GM18517 (cell line): Measurements from ENCODE around the gene LBX2.
A peak's percentile ranks its signal among the peaks of the same experiment; 100 is the strongest.

Source experiments
- ATAC-seq: cut with Tn5 transposase; IDR thresholded peaks from one replicate; pipeline ENCODE4 v1.9.1; 2021; ENCODE audit warnings: mild to moderate bottlenecking, moderate library complexity; ENCODE audit not compliant: unreplicated experiment

LBX2 gene

GRCh38 chr2:74499267-74499939, at the start of gene LBX2:
Gene LBX2 (minus strand): TSS chr2:74499603. CDS start chr2:74499537, 66 bp downstream.
- ATAC-seq = no peak

DNA sequence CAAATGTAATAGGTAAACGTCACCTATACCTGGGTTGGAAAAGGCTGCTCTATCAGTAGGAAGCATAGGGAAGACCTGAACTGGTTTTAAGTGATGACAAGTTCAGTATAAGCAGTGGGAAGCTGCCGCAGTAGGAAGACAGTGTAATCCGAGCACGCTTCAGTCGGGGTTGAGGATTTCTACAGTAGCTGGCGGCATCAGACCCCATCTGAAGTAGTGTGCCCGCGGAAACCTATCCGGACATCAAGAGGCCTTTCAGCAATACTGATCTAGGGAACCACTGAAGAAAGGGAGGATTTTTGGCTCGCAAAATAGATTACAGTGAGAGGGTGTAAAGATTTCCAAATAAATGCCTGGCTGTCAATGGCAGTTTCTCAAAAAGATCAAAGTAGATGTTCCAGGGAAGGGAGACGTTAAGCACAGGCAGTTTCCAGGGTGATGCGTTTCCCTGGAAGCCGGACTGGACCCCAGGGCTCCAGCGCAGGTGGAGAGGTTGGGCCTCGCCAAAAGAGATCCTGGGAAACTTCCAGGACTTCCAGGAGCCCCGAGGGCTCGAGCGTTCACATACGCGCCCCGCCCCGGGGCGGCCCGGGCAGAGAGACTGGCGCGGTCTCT, 49.0 kb upstream of the LBX2 start:
- no peak for ATAC-seq

DNA sequence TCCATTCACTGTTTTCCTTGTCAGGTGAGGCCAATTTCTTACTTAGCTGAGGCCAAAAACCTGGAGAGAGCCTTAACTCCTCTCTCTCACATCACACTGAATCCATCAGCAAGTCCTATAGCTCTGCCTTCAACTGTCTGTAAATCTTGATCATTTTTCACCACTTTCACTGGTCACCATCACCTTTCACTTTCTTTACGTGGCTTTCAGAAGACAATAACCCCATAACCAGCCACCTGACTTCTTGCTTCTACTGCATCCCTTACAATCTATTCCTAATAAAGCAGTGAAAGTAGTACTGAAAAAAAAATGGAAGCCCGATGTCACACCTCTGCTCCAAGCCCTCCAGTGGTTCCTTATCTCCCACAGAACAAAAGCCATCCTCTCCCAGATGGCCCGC, 46.6 kb upstream of the LBX2 start:
- ATAC-seq = no peak

- no peak for ATAC-seq
These were observed 45.2 kb upstream of the LBX2 start for GRCh38 chr2:74544634-74545033.

GRCh38 chr2:74542978-74543377, 43.6 kb upstream of the LBX2 start:
- ATAC-seq = no peak

- ATAC-seq = no peak
These were observed 40.9 kb upstream of the LBX2 start for GRCh38 chr2:74540291-74540690.

DNA sequence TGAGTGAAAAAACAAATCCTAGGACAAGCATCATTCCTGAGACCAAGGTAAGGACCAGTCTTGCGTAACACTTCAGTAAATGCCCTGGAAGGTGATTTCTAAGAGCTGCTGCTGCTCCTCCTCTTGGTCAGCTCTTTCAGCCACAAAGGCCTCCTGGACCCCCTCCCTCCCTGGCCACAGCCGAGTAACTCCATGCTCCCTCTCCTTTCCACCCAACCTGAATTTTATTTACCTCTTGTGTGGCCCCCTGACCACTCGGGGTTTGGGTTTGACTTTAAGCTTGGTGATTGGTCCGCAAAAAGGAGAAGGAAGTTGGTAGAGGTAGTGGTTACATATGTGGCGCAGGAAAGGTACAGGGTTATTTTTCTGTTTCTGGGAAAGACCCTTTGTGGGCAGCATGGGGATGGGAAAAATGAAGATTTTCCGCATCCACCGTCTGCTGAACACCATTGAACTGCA, 39.5 kb upstream of the LBX2 start:
- no peak for ATAC-seq

GRCh38 chr2:74537140-74537539, 37.7 kb upstream of the LBX2 start:
- no peak for ATAC-seq

GRCh38 chr2:74536166-74536950, 37.0 kb upstream of the LBX2 start:
- no peak for ATAC-seq

DNA sequence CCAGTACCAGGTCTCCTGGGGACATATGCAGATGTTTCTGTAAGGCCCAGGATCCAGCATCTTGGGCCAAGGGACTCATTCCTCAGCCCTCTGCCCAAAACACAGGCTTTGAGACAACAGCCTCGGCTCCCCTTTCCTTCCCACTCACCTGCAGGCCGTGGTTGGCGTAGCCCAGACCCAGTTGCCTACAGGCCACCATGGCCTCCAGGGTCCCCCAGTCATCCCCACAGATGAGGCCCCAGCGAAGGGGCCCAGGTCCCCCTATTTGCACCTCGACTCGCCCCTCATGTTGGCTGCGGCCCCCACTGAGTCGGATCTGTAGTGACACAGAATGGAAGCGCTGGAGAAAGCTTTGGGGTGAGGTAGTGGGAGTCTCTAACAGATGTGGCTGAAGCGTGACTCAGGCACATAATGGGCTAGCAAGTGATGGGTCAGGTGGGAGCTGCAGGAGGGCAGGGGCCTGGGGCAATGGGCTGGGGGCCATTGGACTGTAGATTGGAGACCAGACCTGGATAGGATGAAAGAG, 36.1 kb upstream of the LBX2 start:
- no peak for ATAC-seq

DNA sequence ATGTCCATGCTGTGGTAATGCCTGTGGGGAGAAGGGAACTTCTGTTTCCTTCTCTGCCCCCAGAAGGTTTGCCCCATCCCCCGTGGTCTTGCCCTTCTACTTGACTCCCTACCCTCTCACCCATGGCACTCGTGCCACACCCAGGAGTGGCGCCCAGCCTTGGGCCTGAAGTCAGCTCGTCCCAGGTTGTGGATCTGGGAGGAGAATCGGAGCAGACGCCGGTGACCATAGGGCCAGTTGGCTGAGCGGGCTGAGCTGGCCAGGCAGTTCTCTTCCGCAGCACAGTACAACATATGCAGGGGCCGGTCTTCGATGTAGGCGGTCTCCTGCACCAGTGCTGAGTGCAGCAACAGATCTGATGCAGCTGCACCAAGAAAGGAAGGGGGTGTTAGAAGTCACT, 35.0 kb upstream of the LBX2 start:
- no peak for ATAC-seq

GRCh38 chr2:74533464-74533863, 34.1 kb upstream of the LBX2 start:
- ATAC-seq = no peak

DNA sequence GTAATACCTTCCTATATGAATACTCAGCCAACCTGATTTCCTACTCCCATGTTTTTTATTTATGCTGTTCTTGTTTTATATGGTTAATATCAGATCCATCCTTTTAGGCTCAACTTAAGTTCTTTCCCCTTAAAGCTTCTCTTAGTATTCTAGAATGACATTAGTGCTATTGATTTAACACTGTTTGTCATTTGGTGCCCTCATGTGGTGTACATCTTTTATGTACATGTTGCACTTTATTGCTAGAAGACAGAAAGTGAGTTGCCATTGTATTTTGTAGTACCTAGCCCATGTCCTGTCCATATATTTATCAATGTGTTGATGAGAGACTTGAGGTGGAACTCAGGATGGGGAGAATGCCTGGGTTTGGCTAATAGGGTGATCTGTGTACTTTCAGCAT, 32.8 kb upstream of the LBX2 start:
- no peak for ATAC-seq

DNA sequence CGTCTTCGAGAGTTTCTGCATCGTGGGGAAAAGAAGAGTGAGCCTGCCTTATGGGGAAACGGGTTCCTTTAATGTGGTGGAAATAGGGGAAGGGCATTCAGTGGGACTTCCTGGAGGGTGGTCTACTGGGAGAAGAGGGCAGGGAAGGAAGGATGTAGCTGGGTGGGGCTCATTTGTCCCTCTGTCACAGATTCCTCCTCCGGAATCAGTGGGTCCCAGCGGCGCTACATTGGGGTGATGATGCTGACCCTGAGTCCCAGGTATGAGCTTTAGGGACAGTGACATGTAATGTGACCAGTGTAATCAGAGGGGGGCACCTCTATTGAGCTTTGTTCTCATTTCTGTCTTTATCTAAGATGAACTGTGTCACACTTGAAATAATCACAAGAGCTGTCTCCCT, 32.3 kb upstream of the LBX2 start:
- ATAC-seq = no peak

DNA sequence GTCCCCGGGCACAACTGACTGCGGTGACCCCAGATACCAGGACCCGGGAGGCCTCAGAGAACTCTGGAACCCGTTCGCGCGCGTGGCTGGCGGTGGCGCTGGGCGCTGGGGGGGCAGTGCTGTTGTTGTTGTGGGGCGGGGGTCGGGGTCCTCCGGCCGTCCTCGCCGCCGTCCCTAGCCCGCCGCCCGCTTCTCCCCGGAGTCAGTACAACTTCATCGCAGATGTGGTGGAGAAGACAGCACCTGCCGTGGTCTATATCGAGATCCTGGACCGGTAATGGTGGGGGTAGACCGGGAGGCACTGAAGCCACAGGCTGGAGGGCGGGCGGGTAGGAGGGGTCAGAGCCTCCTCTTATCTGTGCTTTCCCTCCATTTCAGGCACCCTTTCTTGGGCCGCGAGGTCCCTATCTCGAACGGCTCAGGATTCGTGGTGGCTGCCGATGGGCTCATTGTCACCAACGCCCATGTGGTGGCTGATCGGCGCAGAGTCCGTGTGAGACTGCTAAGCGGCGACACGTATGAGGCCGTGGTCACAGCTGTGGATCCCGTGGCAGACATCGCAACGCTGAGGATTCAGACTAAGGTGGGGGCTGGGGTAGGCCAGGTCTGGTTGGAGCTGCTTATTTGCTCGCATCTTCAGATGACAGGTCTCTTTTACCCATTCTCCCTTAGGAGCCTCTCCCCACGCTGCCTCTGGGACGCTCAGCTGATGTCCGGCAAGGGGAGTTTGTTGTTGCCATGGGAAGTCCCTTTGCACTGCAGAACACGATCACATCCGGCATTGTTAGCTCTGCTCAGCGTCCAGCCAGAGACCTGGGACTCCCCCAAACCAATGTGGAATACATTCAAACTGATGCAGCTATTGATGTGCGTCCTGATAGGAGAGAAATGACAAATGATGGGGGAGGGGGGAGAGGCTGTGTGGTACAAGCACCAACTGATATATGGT, 31.1 kb upstream of the LBX2 start:
- ATAC-seq = no peak

- peak; percentile 79 for ATAC-seq
These were observed 30.2 kb upstream of the LBX2 start, which contains the start of the genes AUP1 and HTRA2 for GRCh38 chr2:74529357-74530238. Gene AUP1 (minus strand): TSS chr2:74529706. CDS start chr2:74529629, 77 bp downstream. Gene HTRA2 (plus strand): TSS chr2:74529933. CDS start chr2:74530007, 74 bp downstream.

DNA sequence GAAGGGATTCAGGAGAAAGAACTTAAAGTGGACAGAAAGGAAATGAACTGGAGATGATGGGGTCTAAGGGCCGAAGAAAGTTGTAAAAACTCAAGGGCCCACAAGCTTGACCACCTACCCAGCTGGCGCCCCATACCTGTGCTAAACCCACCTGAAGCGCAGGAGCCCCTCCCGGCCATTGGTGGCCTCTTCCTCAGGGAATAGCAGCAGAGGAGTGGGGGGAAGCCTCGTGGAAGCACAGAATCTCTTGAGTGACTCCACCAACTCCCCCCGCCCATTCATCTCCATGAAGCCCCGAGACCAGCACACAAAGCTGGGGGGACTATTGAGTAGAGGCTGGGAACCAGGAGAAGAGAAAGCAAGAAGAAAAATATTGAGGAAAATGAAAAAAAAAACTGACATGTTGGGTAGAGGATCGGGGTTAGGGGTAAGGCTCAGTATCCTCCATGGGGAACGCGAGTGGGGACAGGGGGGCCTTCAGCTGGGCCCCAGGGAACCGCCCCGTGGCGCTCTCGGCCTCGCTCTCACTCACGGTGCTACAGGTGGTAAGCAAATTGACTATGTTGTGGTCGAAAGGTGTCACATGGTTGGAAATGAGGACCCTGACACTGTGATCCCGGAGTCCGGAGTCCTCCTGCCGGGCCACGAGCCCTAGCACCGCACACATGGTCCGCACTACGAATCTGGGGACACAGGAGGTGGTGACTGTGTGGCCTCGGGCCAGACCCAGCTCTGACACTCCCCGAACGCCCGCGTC, 29.4 kb upstream of the LBX2 start:
- ATAC-seq = peak; percentile 7

- ATAC-seq = no peak
These were observed 28.3 kb upstream of the LBX2 start for GRCh38 chr2:74527741-74528140.
